ENCODE data around the gene GNPTG. TPM values are rescaled to one million over a fixed set of nuclear protein-coding genes. Genes with fewer than 3 reads are reported as not detected.

GNPTG gene
- total RNA-seq, 4 donors from 2014 or later, result 46.5 to 65.7 (median 60.0) TPM

- DNase-seq (ENCODE audit: low spot score in 2 of 2), result no peak
- 92% methylated on average over 19 of the region's 19 CpGs for WGBS, 2 donors
- intact Hi-C loops (cut with DNase I; ENCODE audit: low total_unique reads), result no loop called here
- no peak overlapping the region for H3K4me3 ChIP-seq (ENCODE audit: low read depth, poor library complexity, severe bottlenecking)
- TF ChIP-seq CTCF (IDR thresholded peaks at IDR 0.05) (no peak), POLR2A (IDR thresholded peaks at IDR 0.05) (no peak)
These were observed 42.7 kb downstream of the GNPTG start for GRCh38 chr16:1394367-1394951.

- H3K4me3 ChIP-seq (ENCODE audit: low read depth, poor library complexity, severe bottlenecking), result no peak overlapping the region
- no peak for DNase-seq (ENCODE audit: low spot score in 2 of 2)
- intact Hi-C loops (cut with DNase I; ENCODE audit: low total_unique reads), result no loop called here
- TF ChIP-seq POLR2A (IDR thresholded peaks at IDR 0.05) (no peak), CTCF (IDR thresholded peaks at IDR 0.05) (no peak)
- 88 to 93% methylated on average over 17 to 20 of the region's 22 CpGs for WGBS, 2 donors
These were observed 43.8 kb downstream of the GNPTG start for GRCh38 chr16:1395444-1396031.

GRCh38 chr16:1397779-1398178 is 46.0 kb downstream of the GNPTG start:
- no peak overlapping the region for H3K4me3 ChIP-seq (ENCODE audit: low read depth, poor library complexity, severe bottlenecking)
- intact Hi-C loops (cut with DNase I; ENCODE audit: low total_unique reads), result no loop called here
- DNase-seq (ENCODE audit: low spot score in 2 of 2), result no peak
- TF ChIP-seq CTCF (IDR thresholded peaks at IDR 0.05), result no peak
- TF ChIP-seq POLR2A (IDR thresholded peaks at IDR 0.05), result no peak
- WGBS, 2 donors, result 92 to 95% methylated on average over 21 of the region's 21 CpGs

GRCh38 chr16:1398351-1398750 is 46.6 kb downstream of the GNPTG start:
- intact Hi-C loops (cut with DNase I; ENCODE audit: low total_unique reads), result no loop called here
- WGBS, 2 donors, result 94% methylated on average over 9 of the region's 9 CpGs
- DNase-seq (ENCODE audit: low spot score in 2 of 2), result no peak
- TF ChIP-seq POLR2A (IDR thresholded peaks at IDR 0.05) (no peak), CTCF (IDR thresholded peaks at IDR 0.05) (no peak)
- no peak overlapping the region for H3K4me3 ChIP-seq (ENCODE audit: low read depth, poor library complexity, severe bottlenecking)

GRCh38 chr16:1398826-1399581 is 47.3 kb downstream of the GNPTG start:
- no peak for DNase-seq (ENCODE audit: low spot score in 2 of 2)
- WGBS, 2 donors, result 95 to 97% methylated on average over 29 to 38 of the region's 38 CpGs
- no peak overlapping the region for H3K4me3 ChIP-seq (ENCODE audit: low read depth, poor library complexity, severe bottlenecking)
- TF ChIP-seq CTCF (IDR thresholded peaks at IDR 0.05) (no peak), POLR2A (IDR thresholded peaks at IDR 0.05) (no peak)
- intact Hi-C loops (cut with DNase I; ENCODE audit: low total_unique reads), result no loop called here
